ENCODE results near the gene PRSS38.

PRSS38 gene

DNA sequence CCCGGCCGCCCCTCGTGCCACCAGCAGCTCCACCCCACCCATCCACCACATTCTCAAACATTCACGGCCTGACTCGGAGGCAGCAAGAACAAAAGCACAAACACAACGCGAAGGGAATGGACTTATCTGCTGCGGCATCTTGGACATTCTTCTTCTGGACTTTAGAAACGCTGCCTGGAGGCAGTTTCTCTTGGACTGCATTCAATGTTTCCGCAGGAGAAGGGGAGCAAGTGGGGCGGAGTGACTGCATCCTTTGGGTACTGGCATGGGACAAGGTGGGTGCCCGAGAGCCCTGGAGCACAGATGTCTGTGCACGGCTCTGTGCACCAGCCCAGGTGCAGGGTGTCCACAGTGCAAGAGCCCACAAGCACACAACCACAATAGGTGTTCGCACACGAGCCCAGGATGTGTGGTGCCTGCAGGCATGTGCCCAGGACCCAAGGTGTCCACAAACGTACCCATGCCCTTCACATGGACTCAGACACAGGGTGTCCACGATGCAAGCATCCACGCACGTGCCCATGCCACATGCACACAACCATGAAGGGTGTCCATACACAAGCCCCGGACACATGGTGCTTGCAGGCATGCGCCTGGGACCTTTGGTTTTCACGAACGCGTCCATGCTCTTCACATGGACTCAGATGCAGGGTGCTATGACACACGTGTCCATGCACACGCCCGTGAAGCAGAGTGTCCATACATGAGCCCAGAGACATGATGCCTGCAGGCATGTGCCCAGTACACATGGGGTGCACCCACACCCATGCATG lies 78.7 kb downstream of the PRSS38 start:
- no peak overlapping the region for H3K27ac ChIP-seq
- TF ChIP-seq, protein P1, sequence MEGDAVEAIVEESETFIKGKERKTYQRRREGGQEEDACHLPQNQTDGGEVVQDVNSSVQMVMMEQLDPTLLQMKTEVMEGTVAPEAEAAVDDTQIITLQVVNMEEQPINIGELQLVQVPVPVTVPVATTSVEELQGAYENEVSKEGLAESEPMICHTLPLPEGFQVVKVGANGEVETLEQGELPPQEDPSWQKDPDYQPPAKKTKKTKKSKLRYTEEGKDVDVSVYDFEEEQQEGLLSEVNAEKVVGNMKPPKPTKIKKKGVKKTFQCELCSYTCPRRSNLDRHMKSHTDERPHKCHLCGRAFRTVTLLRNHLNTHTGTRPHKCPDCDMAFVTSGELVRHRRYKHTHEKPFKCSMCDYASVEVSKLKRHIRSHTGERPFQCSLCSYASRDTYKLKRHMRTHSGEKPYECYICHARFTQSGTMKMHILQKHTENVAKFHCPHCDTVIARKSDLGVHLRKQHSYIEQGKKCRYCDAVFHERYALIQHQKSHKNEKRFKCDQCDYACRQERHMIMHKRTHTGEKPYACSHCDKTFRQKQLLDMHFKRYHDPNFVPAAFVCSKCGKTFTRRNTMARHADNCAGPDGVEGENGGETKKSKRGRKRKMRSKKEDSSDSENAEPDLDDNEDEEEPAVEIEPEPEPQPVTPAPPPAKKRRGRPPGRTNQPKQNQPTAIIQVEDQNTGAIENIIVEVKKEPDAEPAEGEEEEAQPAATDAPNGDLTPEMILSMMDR (conservative IDR thresholded peaks at IDR 0.05) = no peak

DNA sequence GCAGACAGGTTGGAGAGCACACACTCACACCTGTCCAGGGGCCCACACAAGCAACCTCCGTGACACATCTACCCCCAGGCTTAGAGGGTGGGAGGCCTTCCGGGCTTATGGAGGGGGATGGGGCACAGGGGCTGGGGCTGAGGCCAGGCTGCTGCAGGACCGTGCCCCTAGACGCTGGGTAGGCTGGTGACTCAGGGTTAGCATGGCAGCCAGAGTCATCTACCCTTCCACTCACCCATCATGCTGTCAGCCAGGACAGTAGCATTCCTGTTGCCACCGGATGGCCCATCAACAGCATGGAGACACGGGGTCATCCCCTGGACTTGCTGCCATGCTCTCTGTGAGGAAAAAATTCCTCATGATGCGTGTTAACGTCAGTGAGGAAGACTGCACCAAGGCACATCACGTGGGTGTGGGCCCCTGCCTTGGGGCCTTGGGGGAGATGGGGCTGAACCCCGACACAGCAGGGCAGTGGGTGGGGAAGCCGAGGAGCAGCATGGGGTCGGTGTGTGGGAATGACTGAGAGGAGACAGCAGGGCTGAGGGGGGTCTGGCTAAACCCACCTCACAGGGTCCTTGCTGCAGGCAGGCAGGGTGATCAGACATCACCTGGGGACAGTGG lies 79.5 kb downstream of the PRSS38 start:
- no peak overlapping the region for H3K27ac ChIP-seq
- TF ChIP-seq, protein P1 (conservative IDR thresholded peaks at IDR 0.05) = no peak

All from VCaP (cell line).